SU-DHL-6 (cell line): ENCODE data around the gene SVIL.

ENCODE experiments used
- H2AFZ ChIP-seq: fragments of 200-600 bp; sonication (generic); 2 replicates; pipeline ENCODE4 v1.6.1; 2014; ENCODE audit warnings: low read depth, mild to moderate bottlenecking, moderate library complexity, mixed read lengths, antibody characterized with exemption, low read length; ENCODE audit not compliant: severe bottlenecking
- H3F3A ChIP-seq: fragments of 200-600 bp; shearing (Covaris generic); 2 replicates; pipeline ENCODE4 v1.6.0; 2016; ENCODE audit warnings: antibody characterized with exemption, mild to moderate bottlenecking; ENCODE audit not compliant: insufficient read depth
- H3K27ac ChIP-seq: fragments of 200-600 bp; sonication (generic); 2 replicates; pipeline ENCODE4 v1.5.1; 2016; ENCODE audit warnings: low read depth, mild to moderate bottlenecking, low read length, moderate library complexity, mixed read lengths
- H3K27me3 ChIP-seq: fragments of 200-600 bp; sonication (generic), shearing (Covaris generic); 2 replicates; pipeline ENCODE4 v1.6.0; 2014; ENCODE audit warnings: mild to moderate bottlenecking, low read length
- H3K36me3 ChIP-seq: fragments of 200-600 bp; sonication (generic); 2 replicates; pipeline ENCODE4 v1.6.1; 2014; ENCODE audit warnings: mild to moderate bottlenecking, low read length, mixed read lengths
- H3K4me2 ChIP-seq: fragments of 300-600, 200-600 bp; shearing (Covaris generic), sonication (generic); 2 replicates; pipeline ENCODE4 v1.6.0; 2014; ENCODE audit warnings: low read length, low read depth, mild to moderate bottlenecking; ENCODE audit not compliant: poor library complexity, severe bottlenecking
- H3K4me3 ChIP-seq: fragments of 200-600 bp; sonication (generic); 2 replicates; pipeline ENCODE4 v1.5.1; 2014; ENCODE audit warnings: antibody characterized with exemption, low read length, mild to moderate bottlenecking, mixed read lengths; ENCODE audit not compliant: insufficient read depth, poor library complexity, severe bottlenecking
- H3K79me2 ChIP-seq: fragments of 200-600 bp; sonication (generic); 2 replicates; pipeline ENCODE4 v1.6.1; 2014; ENCODE audit warnings: mild to moderate bottlenecking, low read length, moderate library complexity; ENCODE audit not compliant: insufficient read depth
- H3K9ac ChIP-seq: fragments of 200-600 bp; sonication (generic); 2 replicates; pipeline ENCODE4 v1.7.0; 2014; ENCODE audit warnings: mild to moderate bottlenecking, low read length
- H3K9me2 ChIP-seq: fragments of 200-600 bp; sonication (generic); replicated peaks from 2 replicates; pipeline ENCODE4 v1.6.1; 2014; ENCODE audit warnings: low read length; ENCODE audit not compliant: insufficient read depth
- H3K9me3 ChIP-seq: fragments of 200-600 bp; sonication (generic); 2 replicates; pipeline ENCODE4 v1.6.1; 2014; ENCODE audit warnings: low read length, mixed read lengths; ENCODE audit not compliant: insufficient read depth
- H4K20me1 ChIP-seq: fragments of 200-600 bp; sonication (generic); 2 replicates; pipeline ENCODE4 v1.6.1; 2014; ENCODE audit warnings: low read depth, mild to moderate bottlenecking, antibody characterized with exemption, low read length, moderate library complexity, mixed read lengths
- EZH2phosphoT487 ChIP-seq: fragments of 200-600 bp; sonication (generic), shearing (Covaris generic); conservative IDR thresholded peaks from 2 replicates; pipeline ENCODE4 v1.6.1; 2018; ENCODE audit warnings: mild to moderate bottlenecking, antibody characterized with exemption, low read length, moderate library complexity, mixed read lengths
- TF ChIP-seq, protein P1 (sequence below): fragments of 200-600 bp; sonication (generic); IDR thresholded peaks from one replicate; pipeline ENCODE4 v1.5.1; 2017; ENCODE audit warnings: antibody characterized with exemption, mild to moderate bottlenecking, low read length, moderate library complexity; ENCODE audit not compliant: insufficient read depth, poor library complexity, severe bottlenecking

The SVIL gene

DNA sequence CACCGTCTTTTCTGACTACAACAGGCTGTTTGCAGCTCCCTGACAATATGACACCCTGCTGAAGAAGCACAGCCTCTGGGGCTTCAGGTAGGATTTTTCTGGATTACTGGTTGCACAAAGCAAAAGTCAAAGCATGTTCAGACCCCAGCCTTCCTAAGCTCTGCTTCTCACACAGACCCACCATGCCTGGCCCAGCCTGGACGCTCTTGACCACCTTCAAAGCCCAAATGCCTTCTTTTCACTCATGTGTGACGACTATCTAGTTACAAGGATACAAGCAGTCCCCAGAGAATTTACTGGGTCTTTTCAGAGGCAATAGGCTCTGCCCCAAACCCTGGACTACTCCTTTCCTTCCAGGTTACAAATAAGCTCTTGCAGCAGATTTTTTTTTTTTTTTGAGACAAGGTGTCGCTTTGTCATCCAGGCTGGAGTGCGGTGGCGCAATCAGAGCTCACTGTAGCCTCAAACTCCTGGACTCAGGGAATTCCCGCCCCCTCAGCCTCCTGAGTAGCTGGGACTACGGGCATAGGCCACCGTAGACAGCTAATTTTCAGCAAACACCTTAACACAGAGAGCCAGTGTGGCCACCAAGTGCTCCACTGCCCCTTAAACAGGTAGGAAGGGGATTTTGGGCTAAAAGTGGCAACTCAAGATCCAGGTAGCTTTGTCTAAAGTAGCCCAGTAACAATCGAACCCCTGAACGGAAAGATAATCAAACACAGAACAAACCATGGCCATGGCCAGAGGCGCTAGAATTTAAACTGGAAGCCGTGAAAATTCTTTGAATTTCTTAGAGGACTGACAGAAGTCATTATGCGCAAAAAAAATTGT is 16.2 kb downstream of the SVIL start:
- Histone ChIP-seq H3K27me3 (no peaks in the 10 kb centered on the region), H3K9ac (no peak overlapping the region), H3K79me2 (no peaks in the 10 kb centered on the region), H3K4me3 (no peak overlapping the region), H3K36me3 (no peaks in the 10 kb centered on the region), H3K27ac (no peak overlapping the region), H4K20me1 (no peaks in the 10 kb centered on the region), H3K9me2 (no peaks in the 10 kb centered on the region), H3K9me3 (no peaks in the 10 kb centered on the region), H2AFZ (no peak overlapping the region), H3K4me2 (no peak overlapping the region), H3F3A (no peaks in the 10 kb centered on the region)
- TF ChIP-seq EZH2phosphoT487: no peak
- TF ChIP-seq, protein P1, sequence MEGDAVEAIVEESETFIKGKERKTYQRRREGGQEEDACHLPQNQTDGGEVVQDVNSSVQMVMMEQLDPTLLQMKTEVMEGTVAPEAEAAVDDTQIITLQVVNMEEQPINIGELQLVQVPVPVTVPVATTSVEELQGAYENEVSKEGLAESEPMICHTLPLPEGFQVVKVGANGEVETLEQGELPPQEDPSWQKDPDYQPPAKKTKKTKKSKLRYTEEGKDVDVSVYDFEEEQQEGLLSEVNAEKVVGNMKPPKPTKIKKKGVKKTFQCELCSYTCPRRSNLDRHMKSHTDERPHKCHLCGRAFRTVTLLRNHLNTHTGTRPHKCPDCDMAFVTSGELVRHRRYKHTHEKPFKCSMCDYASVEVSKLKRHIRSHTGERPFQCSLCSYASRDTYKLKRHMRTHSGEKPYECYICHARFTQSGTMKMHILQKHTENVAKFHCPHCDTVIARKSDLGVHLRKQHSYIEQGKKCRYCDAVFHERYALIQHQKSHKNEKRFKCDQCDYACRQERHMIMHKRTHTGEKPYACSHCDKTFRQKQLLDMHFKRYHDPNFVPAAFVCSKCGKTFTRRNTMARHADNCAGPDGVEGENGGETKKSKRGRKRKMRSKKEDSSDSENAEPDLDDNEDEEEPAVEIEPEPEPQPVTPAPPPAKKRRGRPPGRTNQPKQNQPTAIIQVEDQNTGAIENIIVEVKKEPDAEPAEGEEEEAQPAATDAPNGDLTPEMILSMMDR: no peak

DNA sequence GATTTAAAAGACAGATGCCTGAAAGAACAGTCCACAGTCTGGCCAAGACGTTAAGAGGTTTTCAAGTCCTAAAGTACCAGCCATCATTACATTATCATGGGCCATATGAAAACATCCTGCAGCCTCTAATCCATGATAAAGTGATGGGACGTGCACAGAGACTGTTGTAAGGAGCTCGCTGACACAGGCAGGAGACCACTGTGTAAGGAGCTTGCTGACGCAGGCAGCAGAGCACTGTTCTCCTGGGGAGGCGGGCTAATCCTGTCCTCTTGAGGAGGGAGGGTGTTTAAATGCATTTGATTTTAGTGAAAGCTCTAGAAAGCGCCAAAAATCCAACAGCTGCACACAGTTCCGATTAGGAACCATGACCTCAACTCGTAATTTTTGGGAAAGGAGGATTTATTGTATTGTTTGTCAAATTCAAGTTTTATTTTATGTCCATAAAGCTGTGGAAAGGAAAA is 16.9 kb downstream of the SVIL start:
- no peak overlapping the region for H3K4me2 ChIP-seq
- no peaks in the 10 kb centered on the region for H3K27me3 ChIP-seq
- H3F3A ChIP-seq: no peaks in the 10 kb centered on the region
- H3K9ac ChIP-seq: no peak overlapping the region
- no peaks in the 10 kb centered on the region for H3K79me2 ChIP-seq
- TF ChIP-seq, protein P1: no peak
- no peak for TF ChIP-seq EZH2phosphoT487
- no peaks in the 10 kb centered on the region for H4K20me1 ChIP-seq
- no peaks in the 10 kb centered on the region for H3K9me2 ChIP-seq
- no peak overlapping the region for H3K27ac ChIP-seq
- no peaks in the 10 kb centered on the region for H3K9me3 ChIP-seq
- no peaks in the 10 kb centered on the region for H3K36me3 ChIP-seq
- H2AFZ ChIP-seq: no peak overlapping the region
- H3K4me3 ChIP-seq: no peak overlapping the region

DNA sequence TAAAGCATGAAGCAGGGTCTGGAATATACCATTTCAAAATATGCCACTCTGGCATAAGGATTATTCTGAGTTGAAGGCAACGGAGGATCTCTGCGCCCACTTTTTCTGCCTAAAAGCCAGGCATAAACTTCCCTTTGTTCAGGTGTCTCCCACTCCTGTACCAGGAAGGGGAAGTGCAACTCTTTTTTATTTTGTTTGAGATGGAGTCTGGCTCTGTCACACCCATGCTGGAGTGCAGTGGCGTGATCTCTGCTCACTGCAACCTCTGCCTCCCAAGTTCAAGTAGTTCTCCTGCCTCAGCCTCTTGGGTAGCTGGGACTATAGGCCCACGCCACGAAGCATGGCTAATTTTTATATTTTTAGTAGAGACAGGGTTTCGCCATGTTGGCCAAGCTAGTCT is 18.2 kb downstream of the SVIL start:
- Histone ChIP-seq H2AFZ (no peak overlapping the region), H3K27ac (no peak overlapping the region), H3K36me3 (no peaks in the 10 kb centered on the region), H3K79me2 (no peaks in the 10 kb centered on the region), H3K4me3 (no peak overlapping the region), H3F3A (no peaks in the 10 kb centered on the region), H3K9me3 (no peaks in the 10 kb centered on the region), H3K4me2 (no peak overlapping the region), H3K9ac (no peak overlapping the region), H3K27me3 (no peaks in the 10 kb centered on the region), H4K20me1 (no peaks in the 10 kb centered on the region), H3K9me2 (no peaks in the 10 kb centered on the region)
- no peak for TF ChIP-seq EZH2phosphoT487
- TF ChIP-seq, protein P1: no peak
